CD14-positive monocyte (primary cell): Measurements from ENCODE around the gene TRNT1. TPM values are rescaled to one million over a fixed set of nuclear protein-coding genes. Genes with fewer than 3 reads are reported as not detected.
A peak's percentile ranks its signal among the peaks of the same experiment; 100 is the strongest.

Experiments used
- DNase-seq, 3 donors: peaks; one replicate each; pipeline ENCODE4 v3.0.0-alpha.2; 2011 to 2022
- H2AFZ ChIP-seq: 2 replicates; pipeline ENCODE4 v1.6.0; 2012; ENCODE audit warnings: mild to moderate bottlenecking, low read depth, low read length, inconsistent platforms; ENCODE audit not compliant: insufficient read depth, poor library complexity, severe bottlenecking
- H3K27ac ChIP-seq, 2 donors: 1 replicate in 1 of 2; 2 replicates in 1 of 2; pipeline ENCODE4 v1.5.1; 2012 to 2013; ENCODE audit warnings: low read length in 2 of 2, control low read depth in 1 of 2, inconsistent platforms in 1 of 2, low read depth in 1 of 2, mild to moderate bottlenecking in 1 of 2
- H3K27me3 ChIP-seq, 2 donors: one replicate each; pipeline versions ENCODE4 v1.6.0 to v1.6.1; 2011 to 2013; ENCODE audit warnings: low read length in 2 of 2; ENCODE audit not compliant: control insufficient read depth in 2 of 2, insufficient read depth in 2 of 2
- H3K36me3 ChIP-seq, 2 donors: replicated peaks in 1 of 2; 1 replicate in 1 of 2; 2 replicates in 1 of 2; pipeline versions ENCODE4 v1.5.1 to v1.6.1; 2012 to 2013; ENCODE audit warnings: low read length in 2 of 2, control low read depth in 1 of 2, inconsistent platforms in 1 of 2, mild to moderate bottlenecking in 1 of 2; ENCODE audit not compliant: insufficient read depth in 2 of 2, control insufficient read depth in 1 of 2
- H3K4me1 ChIP-seq, 2 donors: 1 replicate in 1 of 2; 2 replicates in 1 of 2; pipeline versions ENCODE4 v1.5.1 to v1.6.1; 2012 to 2013; ENCODE audit warnings: low read length in 2 of 2, control low read depth in 1 of 2, inconsistent platforms in 1 of 2, mild to moderate bottlenecking in 1 of 2, moderate library complexity in 1 of 2; ENCODE audit not compliant: insufficient read depth in 2 of 2, control insufficient read depth in 1 of 2
- H3K4me2 ChIP-seq: replicated peaks from 2 replicates; pipeline ENCODE3; 2012; ENCODE audit warnings: low read length, moderate library complexity, mild to moderate bottlenecking; ENCODE audit not compliant: poor library complexity, severe bottlenecking; ENCODE audit errors: extremely low read depth
- H3K4me3 ChIP-seq, 3 experiments: fragments of 200-600 bp in 1 of 3; sonication (generic) in 1 of 3; replicated peaks in 1 of 3; 1 replicate in 2 of 3; 2 replicates in 1 of 3; pipeline ENCODE4 v1.5.1; 2011 to 2013; ENCODE audit warnings: low read length in 3 of 3, mild to moderate bottlenecking in 3 of 3, control low read depth in 2 of 3, low read depth in 2 of 3, inconsistent platforms in 1 of 3, moderate library complexity in 1 of 3
- H3K79me2 ChIP-seq: 2 replicates; pipeline ENCODE4 v1.6.0; 2012; ENCODE audit warnings: mild to moderate bottlenecking, control low read depth, inconsistent platforms, low read length, moderate library complexity; ENCODE audit not compliant: insufficient read depth
- H3K9ac ChIP-seq: 2 replicates; pipeline ENCODE4 v1.6.0; 2017; ENCODE audit warnings: low read length, mild to moderate bottlenecking; ENCODE audit not compliant: insufficient read depth, poor library complexity, severe bottlenecking
- H3K9me3 ChIP-seq, 2 donors: replicated peaks in 1 of 2; 1 replicate in 1 of 2; 2 replicates in 1 of 2; pipeline versions ENCODE4 v1.5.1 to v1.6.1; 2012 to 2013; ENCODE audit warnings: low read length in 2 of 2, control low read depth in 1 of 2; ENCODE audit not compliant: control insufficient read depth in 1 of 2, insufficient read depth in 1 of 2
- H4K20me1 ChIP-seq: 2 replicates; pipeline ENCODE4 v1.6.0; 2012; ENCODE audit warnings: mild to moderate bottlenecking, low read length, control low read depth, moderate library complexity; ENCODE audit not compliant: insufficient read depth
- H3K27ac Mint-ChIP-seq, 7 donors: one replicate each; pipeline ENCODE4 v1.8.0; 2020; ENCODE audit warnings: mild to moderate bottlenecking in 7 of 7, mixed read lengths in 7 of 7, moderate library complexity in 6 of 7, inconsistent platforms in 2 of 7
- H3K27me3 Mint-ChIP-seq, 3 donors: one replicate each; pipeline ENCODE4 v1.8.0; 2021 to 2022; ENCODE audit warnings: low read depth in 3 of 3, mild to moderate bottlenecking in 3 of 3, mixed read lengths in 3 of 3, moderate library complexity in 3 of 3, inconsistent platforms in 1 of 3
- H3K36me3 Mint-ChIP-seq, 2 donors: one replicate each; pipeline ENCODE4 v1.8.0; 2020; ENCODE audit warnings: mixed read lengths in 2 of 2, inconsistent platforms in 1 of 2, mild to moderate bottlenecking in 1 of 2
- H3K4me1 Mint-ChIP-seq: one replicate; pipeline ENCODE4 v1.8.0; 2020; ENCODE audit warnings: mild to moderate bottlenecking, mixed read lengths
- H3K4me3 Mint-ChIP-seq, 2 donors: one replicate each; pipeline ENCODE4 v1.8.0; 2020; ENCODE audit warnings: mild to moderate bottlenecking in 2 of 2, mixed read lengths in 2 of 2, moderate library complexity in 1 of 2
- H3K9me3 Mint-ChIP-seq, 7 donors: one replicate each; pipeline ENCODE4 v1.8.0; 2020 to 2022; ENCODE audit warnings: mixed read lengths in 7 of 7, mild to moderate bottlenecking in 6 of 7, moderate library complexity in 6 of 7, inconsistent platforms in 2 of 7
- WGBS: methylation state at CpG from one replicate; pipeline ENCODE4 v1.1.5; 2013; ENCODE audit warnings: missing lambda C conversion rate; ENCODE audit not compliant: insufficient coverage; 5-methylcytosine and 5-hydroxymethylcytosine counted together
- intact Hi-C, 2 donors: fragments of 100-400 bp; cut with micrococcal nuclease; formaldehyde crosslinking; loops; one replicate each; pipeline versions ENCODE4 v1.15.0 to v1.15.1; 2023
- polyA plus RNA-seq, 3 donors: library from polyadenylated mRNA; depleted of rRNA in 1 of 3; unstranded in 2 of 3; stranded (reverse) in 1 of 3; fragments of 300-500 nt in 2 of 3; fragments of >200 nt in 1 of 3; fragmentation: Illumina TruSeq in 2 of 3; gene quantifications; 1 replicate in 2 of 3; 2 replicates in 1 of 3; pipeline ENCODE4 v1.2.3, GENCODE V29; 2012 to 2021
- TF ChIP-seq, protein P1 (sequence below): fragments of 200-600 bp; IDR thresholded peaks from one replicate; pipeline ENCODE4 v1.8.0; 2022; ENCODE audit warnings: antibody characterized with exemption, mild to moderate bottlenecking

Gene TRNT1
- polyA plus RNA-seq, 3 donors: 4.4 to 15.8 (median 10.3) TPM

GRCh38 chr3:3145831-3146230, 19.1 kb downstream of the TRNT1 start:
- Histone ChIP-seq H3K4me1 (no peaks in the 10 kb centered on the region), H3K36me3 (peaks cover 97 to 99% of the 10 kb centered on the region in 2 donors), H4K20me1 (peaks cover 32% of the 10 kb centered on the region), H3K27me3 (no peaks in the 10 kb centered on the region), H2AFZ (no peak overlapping the region), H3K9me3 (no peaks in the 10 kb centered on the region), H3K79me2 (no peaks in the 10 kb centered on the region), H3K4me3 (no peak overlapping the region), H3K4me2 (no peak overlapping the region), H3K9ac (no peak overlapping the region), H3K27ac (no peak overlapping the region)
- TF ChIP-seq, protein P1, sequence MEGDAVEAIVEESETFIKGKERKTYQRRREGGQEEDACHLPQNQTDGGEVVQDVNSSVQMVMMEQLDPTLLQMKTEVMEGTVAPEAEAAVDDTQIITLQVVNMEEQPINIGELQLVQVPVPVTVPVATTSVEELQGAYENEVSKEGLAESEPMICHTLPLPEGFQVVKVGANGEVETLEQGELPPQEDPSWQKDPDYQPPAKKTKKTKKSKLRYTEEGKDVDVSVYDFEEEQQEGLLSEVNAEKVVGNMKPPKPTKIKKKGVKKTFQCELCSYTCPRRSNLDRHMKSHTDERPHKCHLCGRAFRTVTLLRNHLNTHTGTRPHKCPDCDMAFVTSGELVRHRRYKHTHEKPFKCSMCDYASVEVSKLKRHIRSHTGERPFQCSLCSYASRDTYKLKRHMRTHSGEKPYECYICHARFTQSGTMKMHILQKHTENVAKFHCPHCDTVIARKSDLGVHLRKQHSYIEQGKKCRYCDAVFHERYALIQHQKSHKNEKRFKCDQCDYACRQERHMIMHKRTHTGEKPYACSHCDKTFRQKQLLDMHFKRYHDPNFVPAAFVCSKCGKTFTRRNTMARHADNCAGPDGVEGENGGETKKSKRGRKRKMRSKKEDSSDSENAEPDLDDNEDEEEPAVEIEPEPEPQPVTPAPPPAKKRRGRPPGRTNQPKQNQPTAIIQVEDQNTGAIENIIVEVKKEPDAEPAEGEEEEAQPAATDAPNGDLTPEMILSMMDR: no peak
- intact Hi-C loops: no loop called here
- Mint-ChIP-seq H3K4me3 (no peak overlapping the region), H3K36me3 (peaks cover 79 to 86% of the 10 kb centered on the region in 2 donors), H3K4me1 (no peaks in the 10 kb centered on the region), H3K9me3 (no peaks in the 10 kb centered on the region), H3K27ac (no peak overlapping the region), H3K27me3 (no peaks in the 10 kb centered on the region)
- no peak for DNase-seq
- 91% methylated on average over 5 of the region's 8 CpGs for WGBS

DNA sequence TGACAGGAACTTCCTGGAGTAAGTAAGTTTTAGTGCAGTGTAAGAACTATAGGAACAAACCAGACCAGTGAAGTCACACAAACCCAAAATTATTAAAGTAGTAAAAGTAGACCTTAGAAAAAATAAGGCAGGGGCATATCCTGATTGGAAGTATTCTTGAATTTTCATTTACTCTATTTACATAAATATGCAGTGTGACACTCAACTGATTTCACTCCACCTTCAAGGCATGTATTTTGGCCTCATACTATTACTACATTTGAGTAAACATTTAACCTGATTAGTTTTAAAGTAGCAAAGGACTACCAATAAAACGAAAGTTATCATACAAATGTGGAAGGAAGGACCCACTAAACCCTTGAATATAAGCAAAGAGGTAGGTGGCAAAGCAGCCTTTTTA, 22.8 kb downstream of the TRNT1 start:
- Histone ChIP-seq H3K79me2 (no peaks in the 10 kb centered on the region), H3K4me1 (no peaks in the 10 kb centered on the region), H3K4me3 (no peak overlapping the region), H3K9me3 (no peaks in the 10 kb centered on the region), H3K36me3 (peaks cover 97 to 100% of the 10 kb centered on the region in 2 donors), H3K27me3 (no peaks in the 10 kb centered on the region), H2AFZ (no peak overlapping the region), H4K20me1 (peaks cover 45% of the 10 kb centered on the region), H3K4me2 (no peak overlapping the region), H3K9ac (no peak overlapping the region), H3K27ac (peak overlapping the region in 1 of 2 donors; percentile 14)
- intact Hi-C loops: no loop called here
- H3K9me3 Mint-ChIP-seq: no peaks in the 10 kb centered on the region
- no peak overlapping the region for H3K27ac Mint-ChIP-seq
- H3K4me1 Mint-ChIP-seq: no peaks in the 10 kb centered on the region
- H3K36me3 Mint-ChIP-seq: peaks cover 82 to 87% of the 10 kb centered on the region in 2 donors
- WGBS: no CpG with 5 or more reads among the region's 1 CpG
- H3K4me3 Mint-ChIP-seq: no peak overlapping the region
- TF ChIP-seq, protein P1: no peak
- DNase-seq: no peak
- no peaks in the 10 kb centered on the region for H3K27me3 Mint-ChIP-seq
